ENCODE measurements around the gene ABCB10.

Gene ABCB10

DNA sequence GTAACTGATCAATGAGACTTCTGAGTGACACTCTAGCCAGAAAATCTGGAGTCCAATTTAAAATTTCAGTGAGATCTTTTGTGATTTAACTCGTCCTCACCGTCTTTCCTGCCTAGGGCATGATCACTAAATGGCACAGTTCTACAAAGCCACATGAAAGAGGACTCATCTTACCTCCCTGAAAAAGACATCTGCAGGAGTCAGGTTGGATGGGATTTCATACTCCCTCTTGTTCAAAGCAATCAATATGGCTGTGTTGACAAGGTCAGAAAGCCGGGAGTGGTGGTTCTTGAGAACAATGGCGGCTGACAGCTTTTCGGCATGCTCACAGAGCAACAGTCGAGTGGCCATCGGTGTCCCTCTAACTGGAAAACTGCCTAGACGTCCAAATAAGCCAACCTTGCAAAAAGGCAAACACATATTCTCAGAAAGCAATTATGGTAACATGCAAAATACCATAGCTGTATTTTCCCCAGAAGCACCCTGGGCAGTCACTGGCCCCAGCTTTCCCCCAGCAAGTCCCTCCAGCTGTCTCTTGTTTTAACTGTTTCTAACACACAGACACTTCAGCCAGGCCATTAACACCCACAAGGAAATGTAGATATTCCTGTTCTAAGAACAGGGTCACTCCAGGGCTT is 88.0 kb downstream of the ABCB10 start:
- no peak for DNase-seq

DNA sequence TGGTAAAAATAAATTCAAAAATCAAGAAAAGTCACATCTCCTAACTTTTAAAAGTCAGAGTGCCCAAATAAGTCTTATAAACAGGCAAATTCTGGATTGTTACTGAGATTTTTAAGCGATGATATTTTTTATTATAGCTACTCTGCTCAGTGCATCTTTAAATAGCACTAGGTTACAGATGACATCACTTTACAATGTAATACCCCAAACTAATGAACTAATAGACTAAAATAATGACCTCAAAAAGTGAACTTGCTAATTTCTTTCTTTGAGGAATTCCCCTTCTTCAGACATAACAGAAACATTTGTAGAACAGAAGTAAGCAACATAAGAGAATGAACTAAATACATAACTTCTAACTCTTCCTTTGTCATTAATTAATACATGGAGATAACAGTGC is 91.6 kb downstream of the ABCB10 start:
- no peak for DNase-seq

Measured in effector CD8-positive, alpha-beta T cell (primary cell).